Fibroblast of villous mesenchyme (primary cell): Measurements from ENCODE around the gene FHAD1. TPM values are rescaled to one million over a fixed set of nuclear protein-coding genes. Genes with fewer than 3 reads are reported as not detected.

Source experiments
- DNase-seq: peaks from one replicate; pipeline ENCODE4 v3.0.0-alpha.2; 2010; ENCODE audit warnings: low read depth
- H3K4me3 ChIP-seq: 2 replicates; pipeline ENCODE4 v1.5.1; 2011; ENCODE audit warnings: low read depth, mild to moderate bottlenecking, low read length
- total RNA-seq: library from RNA; depleted of rRNA; stranded (reverse); fragments of >200 nt; gene quantifications from 2 replicates; pipeline ENCODE4 v1.2.3, GENCODE V29; 2012
- TF ChIP-seq, protein P1 (sequence below): IDR thresholded peaks from 2 replicates; pipeline ENCODE4 v1.5.1; 2012; ENCODE audit warnings: low read depth, mild to moderate bottlenecking, low read length; ENCODE audit not compliant: insufficient read depth

Gene FHAD1
- total RNA-seq = under 0.01 TPM in 2 replicates

DNA sequence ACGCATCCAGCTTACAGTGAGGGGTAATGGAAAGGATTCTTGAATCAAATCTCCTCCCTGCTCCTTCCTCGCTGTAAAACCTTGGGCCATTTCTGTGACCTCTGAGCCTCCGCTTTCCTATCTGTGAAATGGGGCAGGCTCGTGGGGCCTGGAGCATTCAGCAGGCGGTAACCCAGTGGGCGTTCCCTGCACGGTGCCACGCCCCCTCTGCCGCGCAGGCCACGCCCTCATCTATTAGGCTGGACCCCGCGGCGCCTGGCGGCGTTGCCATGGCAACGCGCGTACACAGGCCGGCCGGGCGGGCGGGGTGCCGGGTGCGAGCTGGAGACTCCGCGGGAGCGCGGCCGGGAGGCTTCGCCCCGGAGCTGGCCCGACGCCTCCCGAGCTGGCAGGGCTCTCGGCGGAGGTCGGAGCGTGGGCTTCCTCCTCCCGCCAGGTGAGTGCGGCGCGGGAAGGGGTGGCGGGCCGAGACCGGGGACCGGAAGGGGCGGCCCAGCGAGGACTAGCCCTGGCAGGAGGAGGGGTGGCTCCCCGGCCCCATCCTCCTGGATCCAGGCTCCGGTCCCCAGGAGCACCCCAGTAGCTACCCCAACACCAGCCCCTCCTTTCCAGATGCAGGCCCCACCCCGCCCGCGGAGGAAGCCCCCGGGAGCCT, at the start of gene FHAD1:
FHAD1 (plus strand) TSS at position 264 of the 655 bp plus-strand sequence. CDS start 4,562 bp downstream, outside the sequence.
- TF ChIP-seq, protein P1, sequence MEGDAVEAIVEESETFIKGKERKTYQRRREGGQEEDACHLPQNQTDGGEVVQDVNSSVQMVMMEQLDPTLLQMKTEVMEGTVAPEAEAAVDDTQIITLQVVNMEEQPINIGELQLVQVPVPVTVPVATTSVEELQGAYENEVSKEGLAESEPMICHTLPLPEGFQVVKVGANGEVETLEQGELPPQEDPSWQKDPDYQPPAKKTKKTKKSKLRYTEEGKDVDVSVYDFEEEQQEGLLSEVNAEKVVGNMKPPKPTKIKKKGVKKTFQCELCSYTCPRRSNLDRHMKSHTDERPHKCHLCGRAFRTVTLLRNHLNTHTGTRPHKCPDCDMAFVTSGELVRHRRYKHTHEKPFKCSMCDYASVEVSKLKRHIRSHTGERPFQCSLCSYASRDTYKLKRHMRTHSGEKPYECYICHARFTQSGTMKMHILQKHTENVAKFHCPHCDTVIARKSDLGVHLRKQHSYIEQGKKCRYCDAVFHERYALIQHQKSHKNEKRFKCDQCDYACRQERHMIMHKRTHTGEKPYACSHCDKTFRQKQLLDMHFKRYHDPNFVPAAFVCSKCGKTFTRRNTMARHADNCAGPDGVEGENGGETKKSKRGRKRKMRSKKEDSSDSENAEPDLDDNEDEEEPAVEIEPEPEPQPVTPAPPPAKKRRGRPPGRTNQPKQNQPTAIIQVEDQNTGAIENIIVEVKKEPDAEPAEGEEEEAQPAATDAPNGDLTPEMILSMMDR = no peak
- H3K4me3 ChIP-seq = peak within 1 kb of the TSS; percentile 52
- peak; percentile 57 for DNase-seq

DNA sequence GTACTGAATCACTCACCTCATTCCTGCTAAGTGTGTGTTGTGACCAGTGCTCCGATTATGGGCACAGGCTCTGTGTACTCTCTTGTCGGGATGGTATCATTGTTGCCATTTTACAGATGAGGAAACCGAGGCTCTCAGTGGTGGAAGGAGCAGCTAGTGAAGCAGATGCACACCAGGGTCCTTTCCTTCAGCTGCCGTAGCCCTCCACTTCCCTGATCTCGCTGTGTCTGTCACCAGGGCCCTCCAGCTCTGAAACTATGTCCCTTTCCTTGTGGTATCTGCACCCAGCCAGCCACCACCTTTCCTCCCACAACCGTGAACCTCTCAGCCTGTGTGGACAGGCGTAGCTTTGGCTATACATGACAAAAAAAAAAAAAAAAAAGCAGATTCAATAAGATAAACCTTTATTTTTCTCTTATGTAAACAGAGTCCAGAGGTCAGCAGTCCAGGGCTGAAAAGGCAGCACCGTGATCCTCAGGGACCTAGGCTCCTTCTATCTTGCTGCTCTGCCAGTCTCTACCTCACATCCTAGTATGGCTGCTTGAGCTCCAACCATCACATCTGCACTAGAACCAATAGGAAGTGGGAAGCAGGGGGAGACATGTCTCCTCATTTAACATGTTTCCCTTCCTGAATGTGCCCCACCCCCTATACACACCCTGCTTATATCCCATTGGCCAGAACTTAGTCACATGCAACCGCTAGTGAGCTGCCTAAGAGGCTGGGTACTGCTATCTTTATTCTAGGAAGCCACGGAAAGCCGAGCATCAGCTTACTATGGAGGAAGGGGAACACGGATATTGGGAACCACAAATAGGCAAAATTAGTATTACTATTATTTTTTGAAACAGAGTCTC, 49.2 kb upstream of the FHAD1 start:
- no peak for DNase-seq
- TF ChIP-seq, protein P1 = no peak
- no peak overlapping the region for H3K4me3 ChIP-seq

DNA sequence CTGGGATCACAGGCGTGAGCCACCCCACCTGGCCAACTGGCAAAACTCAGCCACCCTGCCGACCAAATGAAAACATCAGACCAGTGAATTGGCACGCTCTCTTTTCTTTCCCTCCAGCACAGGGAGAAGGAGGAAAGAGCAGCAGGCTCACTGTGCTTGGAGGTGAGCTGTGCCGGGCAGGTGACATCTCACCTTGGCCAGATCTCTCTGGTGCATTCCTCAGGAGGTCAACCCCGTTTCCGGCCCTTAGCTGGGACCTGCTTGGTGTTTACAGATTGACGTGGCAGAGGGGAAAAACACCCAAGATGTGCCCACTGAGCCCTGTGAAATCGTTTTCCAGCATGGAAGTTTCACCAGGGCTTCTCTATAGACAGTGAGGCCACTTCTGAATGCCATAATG, 48.3 kb upstream of the FHAD1 start:
- DNase-seq = no peak
- H3K4me3 ChIP-seq = no peak overlapping the region
- TF ChIP-seq, protein P1 = no peak

DNA sequence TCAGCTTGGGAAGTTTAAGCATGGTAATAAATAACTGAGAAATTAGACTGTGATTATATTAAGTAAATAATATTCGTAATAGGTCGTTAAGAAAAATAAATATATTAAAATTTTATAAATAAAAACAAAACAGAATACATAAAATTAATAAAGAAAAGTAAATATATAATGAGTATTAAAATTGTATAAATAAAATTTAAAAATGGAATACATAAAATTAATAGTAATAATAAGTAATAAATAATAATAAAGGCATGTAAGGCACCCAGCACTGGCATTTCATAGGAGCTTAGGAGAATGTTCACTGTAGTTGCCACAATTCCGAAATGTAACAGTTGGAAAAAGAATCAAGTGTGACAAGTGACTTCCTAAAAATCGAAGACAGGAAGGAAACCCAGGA, 45.8 kb upstream of the FHAD1 start:
- DNase-seq = no peak
- TF ChIP-seq, protein P1 = no peak

DNA sequence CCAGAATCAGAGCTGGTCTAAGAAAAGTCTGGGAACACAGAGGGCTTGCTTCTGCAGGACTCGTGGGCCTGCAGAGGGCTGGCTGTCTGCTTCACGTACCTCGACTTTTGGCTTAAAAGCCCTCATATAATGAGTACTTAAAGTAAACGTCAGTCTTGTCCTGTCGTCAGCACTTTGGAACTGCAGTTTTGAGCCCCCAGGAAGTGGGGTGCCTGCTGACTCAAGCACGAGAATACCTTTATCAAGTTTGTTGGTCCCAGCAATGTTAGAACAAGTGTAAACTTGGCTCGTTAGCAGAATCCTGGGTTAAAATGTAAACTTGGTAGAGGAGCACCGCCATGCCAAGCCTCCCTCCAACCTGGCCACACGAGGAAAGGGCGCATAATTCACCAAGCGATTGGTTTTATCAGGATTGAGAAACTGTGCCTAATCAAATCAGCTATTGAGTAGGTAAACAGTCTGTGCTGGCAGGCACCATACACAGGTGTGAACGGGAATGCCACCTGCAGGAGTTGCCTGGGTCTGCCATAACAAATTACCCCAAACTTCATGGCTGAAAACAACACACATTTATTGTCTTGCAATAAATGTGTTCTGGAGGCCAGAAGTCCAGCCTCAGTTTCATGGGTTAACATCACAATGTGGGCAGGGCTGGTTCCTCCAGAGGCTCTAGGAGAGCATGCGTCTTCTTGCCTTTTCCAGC, 45.0 kb upstream of the FHAD1 start:
- TF ChIP-seq, protein P1 = no peak
- no peak for DNase-seq
- H3K4me3 ChIP-seq = no peak overlapping the region

More for the DNA sequence above, 45.8 kb upstream of the FHAD1 start:
- H3K4me3 ChIP-seq = no peak overlapping the region

DNA sequence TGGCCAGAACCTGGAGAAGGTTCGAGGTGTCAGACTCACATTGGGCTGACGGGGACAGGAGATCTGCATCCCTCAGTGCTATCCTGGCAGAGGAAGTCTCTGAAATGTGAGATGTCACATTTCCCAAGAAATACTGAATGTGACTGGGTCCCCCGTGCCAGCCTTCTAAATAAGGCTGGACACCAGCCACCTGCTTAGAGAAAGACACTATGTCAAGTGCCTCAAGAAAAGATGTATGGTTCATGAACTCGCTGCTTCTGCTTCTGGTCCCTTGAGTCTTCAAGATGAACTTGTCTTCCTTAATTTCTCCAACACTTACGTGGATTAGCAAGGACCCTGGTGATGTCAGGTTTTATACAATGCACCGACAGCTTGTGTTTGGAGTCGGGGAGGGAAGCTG, 42.1 kb upstream of the FHAD1 start:
- no peak overlapping the region for H3K4me3 ChIP-seq
- TF ChIP-seq, protein P1 = no peak
- DNase-seq = no peak
